K562 (cell line): ENCODE results near the gene IL1RN. TPM values are rescaled to one million over a fixed set of nuclear protein-coding genes. Genes with fewer than 3 reads are reported as not detected.

Experiments
- ATAC-seq: fragments of 200-7000 bp; cut with Tn5 transposase; 3 replicates; pipeline ENCODE4 v1.9.1; 2020; ENCODE audit warnings: moderate library complexity
- BruUV-seq: library from RNA; stranded (reverse); fragments of 400-500 nt; replicated peaks from 2 replicates; lab custom pipeline; 2021; lab: Mats Ljungman, UMichigan
- CTCF ChIA-PET: fragments of 300-600 bp; formaldehyde crosslinking; extraction: SDS; loops from one replicate; lab custom pipeline; 2021; ENCODE audit warnings: low intra/inter-chr PET ratio; lab: Yijun Ruan, JAX
- POLR2A ChIA-PET: fragments of 300-600, 350-650 bp; sonication (Branson Sonifier 250); formaldehyde crosslinking; extraction: SDS; loops from one replicate; lab custom pipeline; 2021; ENCODE audit warnings: antibody characterized with exemption, inconsistent platforms; lab: Yijun Ruan, JAX
- DNase-seq, 4 experiments: peaks; one replicate each; pipeline versions ENCODE4 v3.0.0 to v3.0.0-alpha.2; 2011 to 2018; ENCODE audit warnings: low spot score in 3 of 4, mixed read lengths in 3 of 4; ENCODE audit errors: extremely low read depth in 1 of 4
- FAIRE-seq: peaks from 2 replicates; lab custom pipeline; 2011; peaks lifted over from hg19 to GRCh38; lab: Jason Lieb, UNC
- H2AFZ ChIP-seq: 2 replicates; pipeline ENCODE4 v1.6.0; 2011; ENCODE audit warnings: low read depth, low read length, control low read depth, inconsistent platforms
- H3K27ac ChIP-seq: fragments of 200-600 bp; 3 replicates; pipeline ENCODE4 v1.8.0; 2011; ENCODE audit warnings: low read depth, mild to moderate bottlenecking, control low read depth, inconsistent platforms, low read length, moderate library complexity, mixed read lengths; ENCODE audit errors: extremely low read depth
- H3K27me3 ChIP-seq, 2 experiments: fragments of 300-600 bp in 1 of 2; 2 replicates in 1 of 2; 3 replicates in 1 of 2; pipeline versions ENCODE4 v1.6.0 to v1.8.0; 2011; ENCODE audit warnings: inconsistent platforms in 2 of 2, low read length in 2 of 2, mild to moderate bottlenecking in 1 of 2, mixed read lengths in 1 of 2, moderate library complexity in 1 of 2; ENCODE audit not compliant: control insufficient read depth in 2 of 2, insufficient read depth in 2 of 2
- H3K36me3 ChIP-seq: fragments of 300-600 bp; 3 replicates; pipeline ENCODE4 v1.8.0; 2011; ENCODE audit warnings: mild to moderate bottlenecking, low read length, inconsistent platforms; ENCODE audit not compliant: control insufficient read depth, insufficient read depth
- H3K4me1 ChIP-seq, 2 experiments: fragments of 200-600 bp in 1 of 2; replicated peaks in 1 of 2; 2 replicates in 1 of 2; 3 replicates in 1 of 2; pipeline versions ENCODE4 v1.5.1 to v1.8.0; 2011; ENCODE audit warnings: inconsistent platforms in 2 of 2, low read length in 2 of 2, mild to moderate bottlenecking in 1 of 2, mixed read lengths in 1 of 2, moderate library complexity in 1 of 2; ENCODE audit not compliant: control insufficient read depth in 2 of 2, insufficient read depth in 2 of 2
- H3K4me2 ChIP-seq: 2 replicates; pipeline ENCODE4 v1.6.1; 2011; ENCODE audit warnings: low read length, control low read depth, inconsistent platforms, mixed read lengths; ENCODE audit not compliant: insufficient read depth
- H3K4me3 ChIP-seq: fragments of 200-600 bp; sonication (generic), shearing (Covaris generic); 2 replicates; pipeline ENCODE4 v1.5.1; 2016; ENCODE audit warnings: control low read depth, inconsistent platforms
- H3K79me2 ChIP-seq: fragments of 200-600 bp; 3 replicates; pipeline ENCODE4 v1.8.0; 2011; ENCODE audit warnings: low read length, inconsistent platforms; ENCODE audit not compliant: control insufficient read depth, insufficient read depth
- H3K9ac ChIP-seq, 2 experiments: 2 replicates each; pipeline versions ENCODE4 v1.6.0 to v1.6.1; 2011; ENCODE audit warnings: low read depth in 2 of 2, low read length in 2 of 2, control low read depth in 1 of 2, inconsistent platforms in 1 of 2, mild to moderate bottlenecking in 1 of 2, mixed read lengths in 1 of 2; ENCODE audit not compliant: insufficient read depth in 1 of 2
- H3K9me1 ChIP-seq: one replicate; pipeline ENCODE4 v1.6.0; 2011; ENCODE audit warnings: inconsistent platforms, mild to moderate bottlenecking, low read length, moderate library complexity; ENCODE audit not compliant: control insufficient read depth, insufficient read depth
- H3K9me3 ChIP-seq: replicated peaks from 2 replicates; pipeline ENCODE4 v1.5.1; 2011; ENCODE audit warnings: low read depth, low read length, inconsistent platforms; ENCODE audit not compliant: control insufficient read depth, insufficient read depth
- H4K20me1 ChIP-seq: replicated peaks from 2 replicates; pipeline ENCODE4 v1.6.1; 2011; ENCODE audit warnings: low read length, inconsistent platforms, mixed read lengths; ENCODE audit not compliant: control insufficient read depth, insufficient read depth
- BHLHE40 ChIP-seq: IDR thresholded peaks from 2 replicates; pipeline ENCODE4 v1.6.1; 2011; ENCODE audit warnings: low read length, improper control_type of control experiment
- CTCFL ChIP-seq: IDR thresholded peaks from 2 replicates; pipeline ENCODE4 v1.6.1; 2011; ENCODE audit warnings: borderline replicate concordance, low read depth, mild to moderate bottlenecking, moderate library complexity, low read length; ENCODE audit not compliant: insufficient read depth, poor library complexity, severe bottlenecking
- EP400 ChIP-seq: fragments of 450-650 bp; IDR thresholded peaks from 2 replicates; pipeline ENCODE4 v1.6.1; 2017; ENCODE audit warnings: antibody characterized with exemption, mild to moderate bottlenecking, moderate library complexity
- HDAC6 ChIP-seq: IDR thresholded peaks from 2 replicates; pipeline ENCODE4 v1.6.1; 2012; ENCODE audit warnings: low read depth, mild to moderate bottlenecking, control low read depth, inconsistent platforms, low read length, moderate library complexity
- HDGF ChIP-seq: fragments of 450-650 bp; IDR thresholded peaks from 2 replicates; pipeline ENCODE4 v1.6.1; 2016
- NCOA1 ChIP-seq: fragments of 450-650 bp; IDR thresholded peaks from 2 replicates; pipeline ENCODE4 v1.6.1; 2016; ENCODE audit warnings: low read depth
- PURB ChIP-seq: sonication (generic); formaldehyde crosslinking; IDR thresholded peaks from 2 replicates; pipeline ENCODE4 v1.9.0; 2021; ENCODE audit warnings: low read depth, mild to moderate bottlenecking, missing genetic modification reagents
- VEZF1 ChIP-seq: fragments of 200-800 bp; sonication (Bioruptor generic); IDR thresholded peaks from 2 replicates; pipeline ENCODE4 v1.6.1; 2017; ENCODE audit warnings: missing genetic modification characterization, missing compliant biosample characterization
- ZC3H11A ChIP-seq: IDR thresholded peaks from 2 replicates; pipeline ENCODE4 v1.6.1; 2012; ENCODE audit warnings: low read depth, low read length, improper control_type of control experiment
- WGBS: fragments of 100-300 bp; shearing (Covaris generic); methylation state at CpG from one replicate; pipeline ENCODE4 v1.1.6; 2016; ENCODE audit warnings: low coverage, mixed read lengths; ENCODE audit not compliant: insufficient coverage; ENCODE audit errors: missing lambda C conversion rate; 5-methylcytosine and 5-hydroxymethylcytosine counted together
- in situ Hi-C: fragments of 300-500 bp; cut with MboI; formaldehyde crosslinking; loops from 4 replicates; pipeline ENCODE4 v1.15.0; 2018; ENCODE audit warnings: inconsistent platforms, mixed read lengths
- intact Hi-C: fragments of 100-400 bp; cut with micrococcal nuclease; formaldehyde crosslinking; loops from 2 replicates; pipeline ENCODE4 v1.14.2; 2022
- polyA plus RNA-seq, 8 experiments: library from polyadenylated mRNA; depleted of rRNA in 4 of 8; stranded (reverse) in 5 of 8; unstranded in 3 of 8; fragments of >200 nt; fragmentation: Nextera tagmentation in 2 of 8; fragmentation: Illumina TruSeq in 1 of 8; extraction: Ambion mirVana in 2 of 8; extraction: Trizol in 1 of 8; gene quantifications; 2 replicates each; pipeline versions ENCODE4 v1.2.1 to v1.2.3, GENCODE V29; 2011 to 2014; ENCODE audit warnings: inconsistent platforms in 1 of 8, missing spikeins in 1 of 8
- total RNA-seq, 7 experiments: library from RNA; depleted of rRNA in 6 of 7; stranded (reverse); fragments of >200 nt in 6 of 7; fragmentation: Illumina TruSeq in 2 of 7; extraction: Trizol in 2 of 7; gene quantifications; 2 replicates each; pipeline versions ENCODE4 v1.2.1 to v1.2.3, GENCODE V29; 2011 to 2021; ENCODE audit warnings: low replicate concordance in 1 of 7
- TF ChIP-seq, protein P1 (sequence below): fragments of 250-450 bp; sonication (Bioruptor Pico); IDR thresholded peaks from 2 replicates; pipeline ENCODE4 v1.9.0; 2021; ENCODE audit warnings: mild to moderate bottlenecking, inconsistent platforms
- TF ChIP-seq, protein P2 (sequence below): fragments of 450-650 bp; formaldehyde crosslinking; IDR thresholded peaks from 2 replicates; pipeline ENCODE4 v1.4.0; 2020; ENCODE audit warnings: mild to moderate bottlenecking, moderate library complexity

IL1RN gene
- total and polyA plus RNA-seq, 9 of the 15 experiments (the other 6 are each of a cell fraction or from before 2014, with no cell fraction given), result 0.13 TPM; not detected in 8

DNA sequence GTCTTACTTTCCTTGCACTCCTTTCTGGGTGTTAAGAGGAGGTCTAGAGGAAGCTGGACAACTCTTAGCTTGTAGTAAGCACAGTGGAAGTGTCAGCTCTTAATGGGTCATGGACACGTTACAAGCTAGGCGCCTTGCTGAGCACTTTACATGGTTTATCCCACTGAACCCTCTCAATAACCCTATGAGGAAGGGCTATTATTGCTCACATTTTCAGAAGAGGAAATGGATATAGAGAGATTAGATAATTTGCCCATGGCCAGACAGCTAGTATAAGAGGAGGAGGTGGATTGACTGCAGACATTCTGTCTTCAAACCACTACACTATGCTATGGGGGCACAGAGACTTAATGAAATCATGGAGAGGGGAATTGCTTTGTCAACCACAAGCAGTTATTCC lies 8.3 kb upstream of the IL1RN start:
- intact Hi-C loops, result no loop called here
- H3K79me2 ChIP-seq, result no peaks in the 10 kb centered on the region
- H3K27me3 ChIP-seq, result peaks cover 4 to 16% of the 10 kb centered on the region in 2 experiments; a peak in 4 of 5 replicates
- WGBS, result 9% methylated on average over 2 of the region's 2 CpGs
- no peaks in the 10 kb centered on the region for H3K9me3 ChIP-seq
- no peak for FAIRE-seq
- ChIA-PET POLR2A (no interaction called here), CTCF (no interaction called here)
- H4K20me1 ChIP-seq, result no peaks in the 10 kb centered on the region
- H3K4me2 ChIP-seq, result no peak overlapping the region
- peaks cover 3% of the 10 kb centered on the region for H3K9me1 ChIP-seq
- H3K4me3 ChIP-seq, result no peak overlapping the region
- no peak overlapping the region for H3K9ac ChIP-seq
- TF ChIP-seq, protein P1, sequence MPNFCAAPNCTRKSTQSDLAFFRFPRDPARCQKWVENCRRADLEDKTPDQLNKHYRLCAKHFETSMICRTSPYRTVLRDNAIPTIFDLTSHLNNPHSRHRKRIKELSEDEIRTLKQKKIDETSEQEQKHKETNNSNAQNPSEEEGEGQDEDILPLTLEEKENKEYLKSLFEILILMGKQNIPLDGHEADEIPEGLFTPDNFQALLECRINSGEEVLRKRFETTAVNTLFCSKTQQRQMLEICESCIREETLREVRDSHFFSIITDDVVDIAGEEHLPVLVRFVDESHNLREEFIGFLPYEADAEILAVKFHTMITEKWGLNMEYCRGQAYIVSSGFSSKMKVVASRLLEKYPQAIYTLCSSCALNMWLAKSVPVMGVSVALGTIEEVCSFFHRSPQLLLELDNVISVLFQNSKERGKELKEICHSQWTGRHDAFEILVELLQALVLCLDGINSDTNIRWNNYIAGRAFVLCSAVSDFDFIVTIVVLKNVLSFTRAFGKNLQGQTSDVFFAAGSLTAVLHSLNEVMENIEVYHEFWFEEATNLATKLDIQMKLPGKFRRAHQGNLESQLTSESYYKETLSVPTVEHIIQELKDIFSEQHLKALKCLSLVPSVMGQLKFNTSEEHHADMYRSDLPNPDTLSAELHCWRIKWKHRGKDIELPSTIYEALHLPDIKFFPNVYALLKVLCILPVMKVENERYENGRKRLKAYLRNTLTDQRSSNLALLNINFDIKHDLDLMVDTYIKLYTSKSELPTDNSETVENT, result no peak
- no peak for TF ChIP-seq EP400
- TF ChIP-seq NCOA1, result no peak
- TF ChIP-seq BHLHE40, result no peak
- TF ChIP-seq PURB, result no peak
- TF ChIP-seq HDGF, result no peak
- TF ChIP-seq CTCFL, result no peak
- no peak for TF ChIP-seq VEZF1
- TF ChIP-seq, protein P2, sequence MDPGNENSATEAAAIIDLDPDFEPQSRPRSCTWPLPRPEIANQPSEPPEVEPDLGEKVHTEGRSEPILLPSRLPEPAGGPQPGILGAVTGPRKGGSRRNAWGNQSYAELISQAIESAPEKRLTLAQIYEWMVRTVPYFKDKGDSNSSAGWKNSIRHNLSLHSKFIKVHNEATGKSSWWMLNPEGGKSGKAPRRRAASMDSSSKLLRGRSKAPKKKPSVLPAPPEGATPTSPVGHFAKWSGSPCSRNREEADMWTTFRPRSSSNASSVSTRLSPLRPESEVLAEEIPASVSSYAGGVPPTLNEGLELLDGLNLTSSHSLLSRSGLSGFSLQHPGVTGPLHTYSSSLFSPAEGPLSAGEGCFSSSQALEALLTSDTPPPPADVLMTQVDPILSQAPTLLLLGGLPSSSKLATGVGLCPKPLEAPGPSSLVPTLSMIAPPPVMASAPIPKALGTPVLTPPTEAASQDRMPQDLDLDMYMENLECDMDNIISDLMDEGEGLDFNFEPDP, result no peak
- TF ChIP-seq ZC3H11A, result no peak
- no peak for TF ChIP-seq HDAC6
- in situ Hi-C loops, result no loop called here
- no peak overlapping the region for H3K27ac ChIP-seq
- no TSS peak for BruUV-seq
- no peak for ATAC-seq
- DNase-seq, result no peak
- no peak overlapping the region for H2AFZ ChIP-seq
- no peaks in the 10 kb centered on the region for H3K36me3 ChIP-seq
- peaks cover 4 to 12% of the 10 kb centered on the region in 2 experiments; a peak in 4 of 5 replicates for H3K4me1 ChIP-seq
